HG02973 (cell line): ENCODE results near the gene HCRTR1.

ENCODE experiments used
- ATAC-seq: cut with Tn5 transposase; IDR thresholded peaks from one replicate; pipeline ENCODE4 v1.9.1; 2021; ENCODE audit warnings: moderate library complexity; ENCODE audit not compliant: unreplicated experiment

The HCRTR1 gene

GRCh38 chr1:31617218-31617915 is at the start of gene HCRTR1:
HCRTR1 (plus strand) TSS chr1:31617689; CDS start chr1:31619193, 1,504 bp downstream.
- ATAC-seq: no peak

GRCh38 chr1:31567956-31568570 is 49.4 kb upstream of the HCRTR1 start:
- no peak for ATAC-seq

GRCh38 chr1:31568895-31569595 is 48.4 kb upstream of the HCRTR1 start:
- no peak for ATAC-seq

GRCh38 chr1:31569596-31570173 is 47.8 kb upstream of the HCRTR1 start:
- ATAC-seq: no peak

- no peak for ATAC-seq
Measured at GRCh38 chr1:31570228-31570627, 47.3 kb upstream of the HCRTR1 start.

- ATAC-seq: no peak
Measured at GRCh38 chr1:31570906-31571305, 46.6 kb upstream of the HCRTR1 start.

- no peak for ATAC-seq
Measured at GRCh38 chr1:31571340-31572295, 45.9 kb upstream of the HCRTR1 start.

- no peak for ATAC-seq
Measured at GRCh38 chr1:31572323-31573104, 45.0 kb upstream of the HCRTR1 start.

- no peak for ATAC-seq
Measured at GRCh38 chr1:31573261-31573660, 44.2 kb upstream of the HCRTR1 start.

GRCh38 chr1:31574749-31575368 is 42.6 kb upstream of the HCRTR1 start:
- no peak for ATAC-seq

- ATAC-seq: no peak
Measured at GRCh38 chr1:31575369-31576140, 41.9 kb upstream of the HCRTR1 start.

GRCh38 chr1:31576201-31576669 is 41.3 kb upstream of the HCRTR1 start, which contains the start of gene TINAGL1:
TINAGL1 (plus strand) TSS chr1:31576515; CDS start chr1:31577149, 634 bp downstream.
- ATAC-seq: no peak

- ATAC-seq: no peak
Measured at GRCh38 chr1:31576743-31577455, 40.6 kb upstream of the HCRTR1 start.

- no peak for ATAC-seq
Measured at GRCh38 chr1:31577515-31578192, 39.8 kb upstream of the HCRTR1 start.

GRCh38 chr1:31579374-31579773 is 38.1 kb upstream of the HCRTR1 start:
- ATAC-seq: no peak

- no peak for ATAC-seq
Measured at GRCh38 chr1:31580513-31580870, 37.0 kb upstream of the HCRTR1 start.

GRCh38 chr1:31580891-31581603 is 36.4 kb upstream of the HCRTR1 start:
- ATAC-seq: no peak
